Measurements from ENCODE around the gene PFN1.

PFN1 gene

GRCh38 chr17:4974115-4974670 lies 25.9 kb upstream of the PFN1 start:
- H3K27me3 ChIP-seq (ENCODE audit: insufficient read depth, low read length), result no peaks in the 10 kb centered on the region
- no peaks in the 10 kb centered on the region for H4K20me1 ChIP-seq (ENCODE audit: insufficient read depth, low read length)
- no peaks in the 10 kb centered on the region for H3K9me2 ChIP-seq (ENCODE audit: low read depth, low read length)
- no peaks in the 10 kb centered on the region for H3F3A ChIP-seq (ENCODE audit: insufficient read depth, low read length)
- H3K27ac ChIP-seq (ENCODE audit: low read depth, low read length, poor library complexity, severe bottlenecking), result no peak overlapping the region
- H3K36me3 ChIP-seq (ENCODE audit: insufficient read depth, low read length), result peaks cover 70% of the 10 kb centered on the region; the same call in 1 of the 2 replicates
- peaks cover 2% of the 10 kb centered on the region for H3K4me1 ChIP-seq (ENCODE audit: insufficient read depth, low read length, severe bottlenecking)
- no peak overlapping the region for H2AFZ ChIP-seq (ENCODE audit: low read length)
- no peak for TF ChIP-seq EZH2 (IDR thresholded peaks at IDR 0.05; ENCODE audit: borderline replicate concordance, low read length)
- TF ChIP-seq, protein P1, sequence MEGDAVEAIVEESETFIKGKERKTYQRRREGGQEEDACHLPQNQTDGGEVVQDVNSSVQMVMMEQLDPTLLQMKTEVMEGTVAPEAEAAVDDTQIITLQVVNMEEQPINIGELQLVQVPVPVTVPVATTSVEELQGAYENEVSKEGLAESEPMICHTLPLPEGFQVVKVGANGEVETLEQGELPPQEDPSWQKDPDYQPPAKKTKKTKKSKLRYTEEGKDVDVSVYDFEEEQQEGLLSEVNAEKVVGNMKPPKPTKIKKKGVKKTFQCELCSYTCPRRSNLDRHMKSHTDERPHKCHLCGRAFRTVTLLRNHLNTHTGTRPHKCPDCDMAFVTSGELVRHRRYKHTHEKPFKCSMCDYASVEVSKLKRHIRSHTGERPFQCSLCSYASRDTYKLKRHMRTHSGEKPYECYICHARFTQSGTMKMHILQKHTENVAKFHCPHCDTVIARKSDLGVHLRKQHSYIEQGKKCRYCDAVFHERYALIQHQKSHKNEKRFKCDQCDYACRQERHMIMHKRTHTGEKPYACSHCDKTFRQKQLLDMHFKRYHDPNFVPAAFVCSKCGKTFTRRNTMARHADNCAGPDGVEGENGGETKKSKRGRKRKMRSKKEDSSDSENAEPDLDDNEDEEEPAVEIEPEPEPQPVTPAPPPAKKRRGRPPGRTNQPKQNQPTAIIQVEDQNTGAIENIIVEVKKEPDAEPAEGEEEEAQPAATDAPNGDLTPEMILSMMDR (IDR thresholded peaks at IDR 0.05; ENCODE audit: low read length), result no peak
- H3K9ac ChIP-seq (ENCODE audit: low read length), result no peak overlapping the region
- no peaks in the 10 kb centered on the region for H3K9me3 ChIP-seq (ENCODE audit: low read length)
- no peaks in the 10 kb centered on the region for H3K79me2 ChIP-seq (ENCODE audit: insufficient read depth, low read length)
- no peak overlapping the region for H3K4me2 ChIP-seq (ENCODE audit: low read length)
- no peak overlapping the region for H3K4me3 ChIP-seq (ENCODE audit: low read depth, low read length, poor library complexity, severe bottlenecking)

DNA sequence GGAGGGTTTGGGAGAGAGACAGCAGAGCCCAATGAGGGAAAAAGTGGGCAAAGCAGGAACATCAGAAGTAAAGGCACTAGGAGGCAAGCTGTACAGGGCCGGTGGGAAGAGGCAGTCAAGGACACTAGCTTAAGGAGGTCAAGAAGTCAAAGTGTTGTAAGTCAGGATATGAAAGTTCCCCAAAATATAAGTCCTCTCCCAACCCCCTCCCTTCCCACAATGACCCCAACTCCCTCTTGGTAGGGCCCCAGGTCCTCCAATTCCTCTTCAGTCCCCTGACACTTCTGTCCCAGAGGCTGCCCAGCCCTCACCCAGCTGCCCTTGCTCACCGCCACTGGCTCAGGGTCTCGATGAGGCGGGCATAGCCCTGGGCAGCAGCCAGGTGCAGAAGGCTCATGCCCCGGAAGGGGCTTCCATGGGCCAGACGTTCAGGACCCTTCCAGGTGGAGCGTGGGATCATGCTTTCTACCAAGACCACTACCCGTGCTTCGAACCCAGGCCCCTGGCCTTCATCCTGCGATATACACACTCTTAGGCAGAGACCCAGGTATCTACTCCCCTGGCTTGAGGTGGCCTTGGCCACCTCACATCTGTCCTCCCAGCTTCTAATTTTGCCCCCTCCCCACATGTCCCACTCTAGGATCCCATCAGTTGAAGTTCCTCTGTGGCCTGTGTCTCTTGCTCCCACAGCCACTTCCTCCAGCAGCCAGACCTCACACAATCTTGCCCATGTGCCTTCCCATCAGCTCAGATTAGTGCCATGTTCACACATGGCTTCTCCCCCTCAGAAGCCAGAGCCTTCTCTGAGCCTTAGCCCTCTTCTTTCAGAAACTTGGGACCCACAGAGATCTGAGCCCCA lies 25.2 kb upstream of the PFN1 start:
- no peak for TF ChIP-seq EZH2 (IDR thresholded peaks at IDR 0.05; ENCODE audit: borderline replicate concordance, low read length)
- TF ChIP-seq, protein P1 (IDR thresholded peaks at IDR 0.05; ENCODE audit: low read length), result no peak

DNA sequence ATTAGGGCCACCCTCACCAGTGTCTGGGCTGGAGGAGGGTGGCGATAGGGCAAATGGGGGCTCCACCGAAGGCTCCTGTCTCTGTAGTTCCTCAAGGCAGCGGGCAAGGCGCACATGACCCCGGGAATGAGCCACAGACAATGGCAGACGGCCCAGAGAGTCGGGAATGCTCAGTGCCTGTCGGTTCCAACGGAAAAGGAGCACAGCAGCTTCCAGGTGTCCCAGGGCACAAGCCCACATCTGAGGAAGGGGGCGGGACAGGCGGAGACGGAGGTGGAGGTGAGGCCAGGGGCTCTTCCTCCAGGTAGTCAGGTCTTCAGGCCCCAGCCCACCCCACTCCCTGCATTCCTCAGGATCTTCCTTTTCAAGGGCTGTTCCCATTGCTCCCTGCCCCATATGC lies 24.4 kb upstream of the PFN1 start:
- Histone ChIP-seq H3K4me2 (ENCODE audit: low read length) (no peak overlapping the region), H3K27ac (ENCODE audit: low read depth, low read length, poor library complexity, severe bottlenecking) (no peak overlapping the region), H3K36me3 (ENCODE audit: insufficient read depth, low read length) (peaks cover 63% of the 10 kb centered on the region; the same call in 1 of the 2 replicates), H3K9ac (ENCODE audit: low read length) (no peak overlapping the region), H3F3A (ENCODE audit: insufficient read depth, low read length) (no peaks in the 10 kb centered on the region), H3K9me3 (ENCODE audit: low read length) (no peaks in the 10 kb centered on the region), H3K9me2 (ENCODE audit: low read depth, low read length) (no peaks in the 10 kb centered on the region), H3K4me1 (ENCODE audit: insufficient read depth, low read length, severe bottlenecking) (peaks cover 15% of the 10 kb centered on the region), H4K20me1 (ENCODE audit: insufficient read depth, low read length) (no peaks in the 10 kb centered on the region), H3K4me3 (ENCODE audit: low read depth, low read length, poor library complexity, severe bottlenecking) (no peak overlapping the region), H3K79me2 (ENCODE audit: insufficient read depth, low read length) (no peaks in the 10 kb centered on the region), H3K27me3 (ENCODE audit: insufficient read depth, low read length) (no peaks in the 10 kb centered on the region), H2AFZ (ENCODE audit: low read length) (no peak overlapping the region)
- TF ChIP-seq EZH2 (IDR thresholded peaks at IDR 0.05; ENCODE audit: borderline replicate concordance, low read length), result no peak
- TF ChIP-seq, protein P1 (IDR thresholded peaks at IDR 0.05; ENCODE audit: low read length), result no peak

More for the DNA sequence above, 25.2 kb upstream of the PFN1 start:
- Histone ChIP-seq H3K36me3 (ENCODE audit: insufficient read depth, low read length) (peaks cover 71% of the 10 kb centered on the region; the same call in 1 of the 2 replicates), H3F3A (ENCODE audit: insufficient read depth, low read length) (no peaks in the 10 kb centered on the region), H3K9me3 (ENCODE audit: low read length) (no peaks in the 10 kb centered on the region), H3K4me1 (ENCODE audit: insufficient read depth, low read length, severe bottlenecking) (peaks cover 9% of the 10 kb centered on the region), H3K4me2 (ENCODE audit: low read length) (no peak overlapping the region), H2AFZ (ENCODE audit: low read length) (no peak overlapping the region), H3K27ac (ENCODE audit: low read depth, low read length, poor library complexity, severe bottlenecking) (no peak overlapping the region), H4K20me1 (ENCODE audit: insufficient read depth, low read length) (no peaks in the 10 kb centered on the region), H3K79me2 (ENCODE audit: insufficient read depth, low read length) (no peaks in the 10 kb centered on the region), H3K27me3 (ENCODE audit: insufficient read depth, low read length) (no peaks in the 10 kb centered on the region), H3K9me2 (ENCODE audit: low read depth, low read length) (no peaks in the 10 kb centered on the region), H3K4me3 (ENCODE audit: low read depth, low read length, poor library complexity, severe bottlenecking) (no peak overlapping the region), H3K9ac (ENCODE audit: low read length) (no peak overlapping the region)

Data from OCI-LY1 (cell line).